Glutamatergic neuron (in vitro differentiated cells): ENCODE results near the gene RADIL. TPM values are rescaled to one million over a fixed set of nuclear protein-coding genes. Genes with fewer than 3 reads are reported as not detected.

Source experiments
- DNase-seq: peaks from one replicate; pipeline ENCODE4 v3.0.0; 2022
- H3K27ac Mint-ChIP-seq: one replicate; pipeline ENCODE4 v1.8.0; 2020; ENCODE audit warnings: mild to moderate bottlenecking, mixed read lengths, inconsistent platforms; ENCODE audit not compliant: unreplicated experiment
- H3K27me3 Mint-ChIP-seq: one replicate; pipeline ENCODE4 v1.8.0; 2020; ENCODE audit warnings: mild to moderate bottlenecking, moderate library complexity, mixed read lengths, inconsistent platforms; ENCODE audit not compliant: unreplicated experiment
- H3K36me3 Mint-ChIP-seq: one replicate; pipeline ENCODE4 v1.8.0; 2020; ENCODE audit warnings: mild to moderate bottlenecking, mixed read lengths, inconsistent platforms; ENCODE audit not compliant: unreplicated experiment
- H3K4me1 Mint-ChIP-seq: one replicate; pipeline ENCODE4 v1.8.0; 2020; ENCODE audit warnings: mild to moderate bottlenecking, low read depth, mixed read lengths, inconsistent platforms; ENCODE audit not compliant: unreplicated experiment
- H3K4me3 Mint-ChIP-seq: one replicate; pipeline ENCODE4 v1.8.0; 2020; ENCODE audit warnings: mild to moderate bottlenecking, mixed read lengths, inconsistent platforms; ENCODE audit not compliant: unreplicated experiment
- H3K9me3 Mint-ChIP-seq: one replicate; pipeline ENCODE4 v1.8.0; 2020; ENCODE audit warnings: mild to moderate bottlenecking, moderate library complexity, mixed read lengths, inconsistent platforms; ENCODE audit not compliant: unreplicated experiment
- total RNA-seq: library from RNA; stranded (reverse); fragmentation: NEBNext Ultra II Directional; extraction: Animal tissue kit (Norgen Biotek cat#: 25700); gene quantifications from one replicate; pipeline ENCODE4 v1.2.1, GENCODE V29; 2021; ENCODE audit not compliant: unreplicated experiment
- TF ChIP-seq, protein P1 (sequence below): fragments of 200-600 bp; sonication (generic); IDR thresholded peaks from one replicate; pipeline ENCODE4 v1.5.0; 2021; ENCODE audit not compliant: partially characterized antibody, unreplicated experiment

RADIL gene
- total RNA-seq, 1 donor from 2014 or later, result 31.3 TPM

DNA sequence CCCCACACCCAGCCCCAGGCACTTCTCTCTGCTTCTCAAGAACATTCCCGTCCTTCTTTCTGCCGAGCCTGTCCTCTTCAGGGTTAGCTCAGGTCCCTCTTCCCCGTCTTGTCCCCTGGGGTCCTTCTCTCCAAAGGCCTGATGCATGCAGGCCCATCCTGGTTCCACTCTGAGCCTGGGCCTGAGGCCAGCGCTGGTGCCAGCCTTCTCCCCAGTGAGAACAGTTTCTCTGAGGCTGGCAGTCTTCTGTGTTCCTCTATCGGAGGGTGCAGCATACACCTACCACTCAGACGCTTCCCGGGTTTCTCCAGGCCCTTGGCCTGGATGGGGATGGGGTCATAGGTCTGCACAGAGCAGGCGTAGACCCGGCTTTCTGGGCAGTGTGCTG, 93.4 kb downstream of the RADIL start:
- no peak for DNase-seq
- Mint-ChIP-seq H3K9me3 (peaks cover 12% of the 10 kb centered on the region), H3K4me3 (no peak overlapping the region), H3K4me1 (peaks cover 4% of the 10 kb centered on the region), H3K36me3 (peaks cover 4% of the 10 kb centered on the region), H3K27ac (no peak overlapping the region), H3K27me3 (peaks cover 4% of the 10 kb centered on the region)
- TF ChIP-seq, protein P1, sequence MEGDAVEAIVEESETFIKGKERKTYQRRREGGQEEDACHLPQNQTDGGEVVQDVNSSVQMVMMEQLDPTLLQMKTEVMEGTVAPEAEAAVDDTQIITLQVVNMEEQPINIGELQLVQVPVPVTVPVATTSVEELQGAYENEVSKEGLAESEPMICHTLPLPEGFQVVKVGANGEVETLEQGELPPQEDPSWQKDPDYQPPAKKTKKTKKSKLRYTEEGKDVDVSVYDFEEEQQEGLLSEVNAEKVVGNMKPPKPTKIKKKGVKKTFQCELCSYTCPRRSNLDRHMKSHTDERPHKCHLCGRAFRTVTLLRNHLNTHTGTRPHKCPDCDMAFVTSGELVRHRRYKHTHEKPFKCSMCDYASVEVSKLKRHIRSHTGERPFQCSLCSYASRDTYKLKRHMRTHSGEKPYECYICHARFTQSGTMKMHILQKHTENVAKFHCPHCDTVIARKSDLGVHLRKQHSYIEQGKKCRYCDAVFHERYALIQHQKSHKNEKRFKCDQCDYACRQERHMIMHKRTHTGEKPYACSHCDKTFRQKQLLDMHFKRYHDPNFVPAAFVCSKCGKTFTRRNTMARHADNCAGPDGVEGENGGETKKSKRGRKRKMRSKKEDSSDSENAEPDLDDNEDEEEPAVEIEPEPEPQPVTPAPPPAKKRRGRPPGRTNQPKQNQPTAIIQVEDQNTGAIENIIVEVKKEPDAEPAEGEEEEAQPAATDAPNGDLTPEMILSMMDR, result no peak

DNA sequence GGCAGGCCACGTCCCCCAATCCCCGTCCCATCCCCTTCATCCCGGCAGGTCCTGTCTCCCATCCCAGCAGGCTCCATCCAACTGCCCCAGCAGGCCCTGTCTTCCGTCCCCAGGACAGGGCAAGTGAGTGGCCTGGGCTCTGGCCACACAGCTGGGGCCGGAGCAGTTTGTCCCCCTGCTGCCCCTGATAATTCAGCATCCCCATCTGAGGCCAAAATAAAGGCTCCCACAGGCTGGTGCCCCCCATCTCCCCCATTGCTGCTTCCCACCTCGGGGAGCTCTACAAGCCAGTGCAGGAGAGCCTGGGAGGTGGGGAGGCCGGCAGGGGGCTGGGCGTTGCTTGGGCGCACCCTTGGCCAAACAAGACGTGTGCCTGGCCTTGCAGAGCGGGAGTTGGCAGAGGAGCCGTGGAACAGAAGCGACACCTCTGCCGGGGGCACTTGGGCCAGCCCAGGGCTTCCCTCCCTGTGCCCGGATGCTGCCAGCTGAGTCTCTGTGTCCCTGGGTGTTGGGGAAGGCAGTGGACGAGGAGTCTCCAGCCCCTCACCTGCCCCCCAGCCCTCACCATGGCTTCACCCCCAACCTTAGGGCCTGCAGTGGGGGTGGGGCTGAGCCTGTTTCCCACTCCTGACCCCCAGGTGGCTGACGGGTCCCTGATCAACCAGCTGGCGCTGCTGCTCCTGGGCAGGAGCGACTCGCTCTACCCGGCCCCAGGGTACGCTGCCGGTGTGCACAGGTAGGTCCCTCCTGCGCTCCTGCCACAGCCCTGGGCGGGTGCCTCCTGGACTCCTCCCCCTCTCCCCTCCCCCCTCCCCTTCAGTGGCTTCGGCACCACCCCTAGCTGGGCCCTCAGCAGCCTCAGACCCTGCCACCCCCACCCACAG, 94.1 kb downstream of the RADIL start:
- Mint-ChIP-seq H3K4me1 (peaks cover 4% of the 10 kb centered on the region), H3K27me3 (peaks cover 4% of the 10 kb centered on the region), H3K27ac (no peak overlapping the region), H3K9me3 (peaks cover 9% of the 10 kb centered on the region), H3K36me3 (peaks cover 4% of the 10 kb centered on the region), H3K4me3 (no peak overlapping the region)
- DNase-seq, result peak; percentile 23
- TF ChIP-seq, protein P1, result no peak

DNA sequence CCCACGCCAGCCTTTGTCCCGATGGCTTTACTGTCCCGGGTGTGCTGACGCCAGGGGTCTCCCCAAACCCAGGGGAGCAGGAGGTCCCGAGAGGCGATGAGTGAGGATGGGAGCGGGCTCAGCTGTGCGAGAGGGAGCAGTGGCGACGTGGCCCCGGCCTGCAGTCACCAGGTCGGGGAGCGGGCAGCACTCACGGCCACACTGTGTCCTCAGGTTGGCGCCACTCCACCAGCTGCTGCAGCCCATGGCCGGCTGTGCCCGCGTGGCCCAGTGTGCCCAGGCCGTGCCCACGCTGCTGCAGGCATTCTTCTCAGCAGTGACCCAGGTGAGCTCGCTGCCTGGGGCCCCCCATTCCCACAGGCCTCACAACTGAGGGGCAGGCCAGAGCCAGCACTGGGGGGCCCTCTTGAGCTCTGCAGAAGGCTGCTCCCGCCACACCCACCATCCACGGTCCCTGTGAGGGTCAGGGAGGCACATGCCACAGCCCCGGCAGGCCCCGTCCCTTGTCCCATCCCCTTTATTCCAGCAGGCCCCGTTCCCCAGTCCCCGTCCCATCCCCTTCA, 94.8 kb downstream of the RADIL start:
- peak; percentile 16 for DNase-seq
- TF ChIP-seq, protein P1, result no peak
- Mint-ChIP-seq H3K4me3 (no peak overlapping the region), H3K27me3 (peaks cover 5% of the 10 kb centered on the region), H3K9me3 (peaks cover 7% of the 10 kb centered on the region), H3K4me1 (no peaks in the 10 kb centered on the region), H3K36me3 (no peaks in the 10 kb centered on the region), H3K27ac (no peak overlapping the region)

DNA sequence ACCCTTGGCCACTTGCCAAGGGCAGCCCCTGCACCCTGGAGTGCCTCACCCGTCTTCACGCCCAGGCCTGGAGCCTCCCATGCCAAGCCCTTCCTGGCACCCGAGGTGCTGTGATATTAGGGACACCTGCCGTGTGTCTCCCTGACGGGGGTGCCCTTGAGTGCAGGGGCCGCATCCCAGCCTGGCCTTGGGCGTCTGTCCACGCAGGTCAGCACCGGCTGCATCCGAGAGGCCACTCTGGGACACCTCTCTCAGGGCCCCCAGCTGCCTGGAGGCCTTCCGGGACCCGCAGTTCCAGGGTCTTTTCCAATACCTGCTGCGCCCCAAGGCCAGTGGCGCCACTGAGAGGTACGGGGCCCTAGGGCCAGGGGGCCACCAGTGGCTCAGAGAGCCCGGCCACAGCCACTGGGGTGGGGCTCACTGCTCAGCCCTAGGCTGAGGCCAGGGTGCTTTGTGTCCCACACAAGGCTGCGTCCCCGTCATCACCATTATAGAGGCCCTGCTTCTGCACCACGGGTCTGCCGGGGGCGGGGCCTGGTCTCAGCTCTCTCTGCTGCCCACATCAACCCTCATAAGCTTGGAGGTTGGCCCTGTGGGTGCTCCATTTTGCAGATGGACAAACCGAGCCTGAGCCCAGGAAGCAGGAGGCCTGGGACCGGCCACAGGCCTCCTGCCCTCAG, 95.4 kb downstream of the RADIL start:
- peaks cover 7% of the 10 kb centered on the region for H3K9me3 Mint-ChIP-seq
- no peak overlapping the region for H3K4me3 Mint-ChIP-seq
- TF ChIP-seq, protein P1, result no peak
- DNase-seq, result no peak
- H3K4me1 Mint-ChIP-seq, result no peaks in the 10 kb centered on the region
- H3K27ac Mint-ChIP-seq, result no peak overlapping the region
- H3K36me3 Mint-ChIP-seq, result no peaks in the 10 kb centered on the region
- H3K27me3 Mint-ChIP-seq, result peaks cover 5% of the 10 kb centered on the region

DNA sequence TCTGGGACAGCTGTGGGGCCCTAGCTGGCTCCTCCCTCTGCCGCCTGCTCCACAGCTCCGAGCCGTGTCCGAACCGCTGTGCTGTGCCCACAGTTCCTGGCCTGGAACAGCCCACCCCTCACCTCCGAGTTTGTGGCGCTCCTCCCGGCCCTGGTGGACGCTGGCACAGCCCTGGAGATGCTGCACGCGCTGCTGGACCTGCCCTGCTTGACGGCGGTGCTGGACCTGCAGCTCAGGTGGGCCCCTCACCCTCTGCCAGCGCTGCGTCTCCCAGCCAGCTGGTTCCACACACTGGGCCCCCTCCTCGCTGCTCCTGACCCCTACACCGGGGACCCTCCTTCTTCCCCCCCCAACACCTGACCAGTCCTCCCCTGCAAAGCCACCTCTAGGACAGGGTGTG, 96.0 kb downstream of the RADIL start:
- H3K4me1 Mint-ChIP-seq, result no peaks in the 10 kb centered on the region
- no peaks in the 10 kb centered on the region for H3K36me3 Mint-ChIP-seq
- DNase-seq, result no peak
- H3K9me3 Mint-ChIP-seq, result peaks cover 7% of the 10 kb centered on the region
- TF ChIP-seq, protein P1, result no peak
- no peak overlapping the region for H3K27ac Mint-ChIP-seq
- H3K27me3 Mint-ChIP-seq, result peaks cover 5% of the 10 kb centered on the region
- no peak overlapping the region for H3K4me3 Mint-ChIP-seq
